Measurements from ENCODE around the gene NDNF.

NDNF gene, protein sequence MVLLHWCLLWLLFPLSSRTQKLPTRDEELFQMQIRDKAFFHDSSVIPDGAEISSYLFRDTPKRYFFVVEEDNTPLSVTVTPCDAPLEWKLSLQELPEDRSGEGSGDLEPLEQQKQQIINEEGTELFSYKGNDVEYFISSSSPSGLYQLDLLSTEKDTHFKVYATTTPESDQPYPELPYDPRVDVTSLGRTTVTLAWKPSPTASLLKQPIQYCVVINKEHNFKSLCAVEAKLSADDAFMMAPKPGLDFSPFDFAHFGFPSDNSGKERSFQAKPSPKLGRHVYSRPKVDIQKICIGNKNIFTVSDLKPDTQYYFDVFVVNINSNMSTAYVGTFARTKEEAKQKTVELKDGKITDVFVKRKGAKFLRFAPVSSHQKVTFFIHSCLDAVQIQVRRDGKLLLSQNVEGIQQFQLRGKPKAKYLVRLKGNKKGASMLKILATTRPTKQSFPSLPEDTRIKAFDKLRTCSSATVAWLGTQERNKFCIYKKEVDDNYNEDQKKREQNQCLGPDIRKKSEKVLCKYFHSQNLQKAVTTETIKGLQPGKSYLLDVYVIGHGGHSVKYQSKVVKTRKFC

DNA sequence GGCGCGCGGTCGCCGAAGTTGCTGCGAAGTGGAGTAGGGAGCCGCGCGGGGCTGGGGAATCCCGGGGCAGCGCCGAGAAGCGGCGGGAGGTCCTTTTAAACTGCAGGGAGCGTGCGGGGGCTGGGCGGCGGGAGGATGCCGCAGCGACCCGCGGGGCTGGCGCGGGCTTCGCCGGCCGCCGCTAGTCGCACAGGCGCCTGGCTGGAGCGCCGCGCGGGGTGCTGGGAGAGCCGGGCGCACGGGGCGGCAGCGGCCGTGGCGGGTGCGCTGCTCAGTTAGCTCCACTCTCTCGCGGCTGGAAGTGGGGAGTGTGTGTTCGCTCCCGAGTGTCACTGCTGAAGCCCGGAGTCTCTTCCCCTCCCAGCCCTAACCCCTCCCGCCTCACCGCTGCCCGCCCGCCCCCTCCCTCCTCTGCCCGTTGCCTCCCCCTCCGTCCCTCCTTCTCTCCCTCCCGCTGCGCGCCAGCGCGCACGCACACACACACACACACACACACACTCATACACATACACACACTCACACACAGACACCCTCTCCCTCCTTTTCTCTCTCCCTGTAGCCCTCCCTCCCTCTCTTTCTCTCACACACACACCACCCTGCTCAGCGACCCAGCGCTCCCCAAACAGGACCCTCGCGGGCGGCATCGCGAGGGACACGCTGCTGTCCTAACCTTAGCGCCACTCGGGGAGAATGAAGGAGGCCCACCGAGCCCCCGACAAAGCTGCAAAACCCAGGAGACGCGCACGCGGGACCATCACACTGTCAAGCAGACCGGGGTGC, at the start of gene NDNF:
TSS of gene NDNF (minus strand) at position 312 of the 780 bp plus-strand sequence. CDS start 26,698 bp downstream, outside the sequence.
- in situ Hi-C loops (cut with MboI; ENCODE audit: low sequenced_read_pairs) = no loop called here

DNA sequence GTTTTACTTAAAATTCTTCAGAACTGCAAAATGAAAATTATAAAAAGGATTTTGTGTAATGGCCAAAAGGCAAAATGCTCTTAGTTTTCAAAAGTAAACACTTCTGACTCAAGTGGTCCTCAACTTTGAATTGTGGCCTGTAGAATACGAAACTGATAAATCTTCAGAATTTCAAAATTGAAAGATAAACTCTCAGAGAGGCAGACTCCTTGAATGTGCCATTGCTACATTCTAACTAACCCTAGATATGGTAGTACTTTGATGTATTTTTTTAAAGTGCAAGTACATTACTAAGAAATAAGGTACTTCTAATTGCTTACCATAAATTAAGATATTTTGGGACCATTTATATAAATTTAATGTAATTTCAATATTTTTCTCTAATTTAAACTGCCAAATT, 47.4 kb upstream of the NDNF start:
- in situ Hi-C loops (cut with MboI; ENCODE audit: low sequenced_read_pairs) = no loop called here

DNA sequence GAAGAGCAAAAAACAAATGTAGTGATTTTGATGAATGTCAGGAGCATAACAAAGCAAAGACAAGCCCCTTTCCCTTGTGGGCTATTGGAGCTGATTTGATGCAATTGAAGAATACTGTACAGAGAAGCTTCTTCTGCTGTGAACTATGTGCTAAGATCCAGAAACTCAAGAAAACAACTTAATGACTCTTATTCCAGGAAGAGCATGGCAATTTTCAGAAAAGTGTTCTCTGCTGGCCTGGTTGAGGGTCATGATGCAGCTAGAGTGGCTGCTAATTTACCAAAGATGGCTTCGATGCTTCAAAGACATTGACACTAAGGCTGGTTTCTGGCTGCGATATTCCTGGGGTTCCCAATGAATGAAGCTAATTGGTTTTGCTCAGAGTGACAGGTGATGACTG, 46.0 kb upstream of the NDNF start:
- in situ Hi-C loops (cut with MboI; ENCODE audit: low sequenced_read_pairs) = no loop called here

DNA sequence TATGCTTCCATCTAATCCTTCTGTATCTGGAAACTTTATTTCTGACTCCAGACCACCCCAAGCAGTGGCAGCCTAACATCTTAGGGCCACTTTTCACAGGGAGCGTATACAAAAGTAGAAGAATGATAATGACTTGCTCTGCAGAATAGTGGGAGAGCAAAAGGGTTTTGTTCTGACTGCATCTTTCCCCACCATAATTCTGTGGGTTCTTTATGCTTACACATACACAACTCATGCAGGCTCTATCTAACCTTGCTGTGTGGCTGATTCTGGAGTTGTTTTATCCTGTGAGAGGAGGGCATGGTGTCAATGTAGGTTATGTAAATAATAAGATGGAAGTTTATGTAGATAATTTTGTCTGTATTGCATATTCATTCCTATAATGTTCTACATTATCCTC, 42.4 kb upstream of the NDNF start:
- in situ Hi-C loops (cut with MboI; ENCODE audit: low sequenced_read_pairs) = no loop called here

DNA sequence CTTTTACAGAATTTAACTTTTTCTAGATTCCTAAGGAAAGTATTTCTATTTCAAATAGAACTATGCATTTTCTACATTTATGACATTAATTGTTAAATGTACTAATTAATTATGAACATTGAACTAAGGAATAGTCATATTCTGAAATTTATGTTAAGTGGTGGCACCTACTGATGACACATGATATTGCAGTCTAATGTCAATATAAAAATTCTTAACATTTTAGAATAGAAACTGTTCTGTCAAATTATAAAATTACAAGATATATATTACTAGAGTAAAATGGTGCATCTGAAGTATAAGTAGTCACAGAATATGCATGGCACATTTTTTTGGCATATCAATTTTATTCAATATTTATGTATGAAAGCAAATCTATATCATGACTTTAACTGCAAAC, 40.2 kb upstream of the NDNF start:
- in situ Hi-C loops (cut with MboI; ENCODE audit: low sequenced_read_pairs) = no loop called here

DNA sequence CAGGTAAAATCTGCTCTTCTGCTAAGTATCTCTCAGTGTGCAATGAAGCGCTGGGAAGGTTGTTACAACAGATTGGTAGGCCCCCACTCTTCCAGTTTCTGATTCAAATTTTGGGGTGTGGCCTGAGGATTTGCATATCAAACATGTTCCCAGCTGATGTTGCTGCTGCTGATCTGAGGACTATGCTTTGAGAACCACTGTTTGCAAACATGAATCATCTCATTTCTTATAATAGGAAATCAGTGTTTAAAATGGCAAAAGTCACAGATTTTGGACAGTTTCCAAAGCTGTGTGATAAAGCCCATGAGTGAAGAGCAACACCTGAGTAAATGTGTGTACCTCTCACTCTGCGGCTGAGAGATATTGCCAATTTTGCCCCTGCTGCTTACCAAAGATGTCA, 36.2 kb upstream of the NDNF start:
- in situ Hi-C loops (cut with MboI; ENCODE audit: low sequenced_read_pairs) = no loop called here

DNA sequence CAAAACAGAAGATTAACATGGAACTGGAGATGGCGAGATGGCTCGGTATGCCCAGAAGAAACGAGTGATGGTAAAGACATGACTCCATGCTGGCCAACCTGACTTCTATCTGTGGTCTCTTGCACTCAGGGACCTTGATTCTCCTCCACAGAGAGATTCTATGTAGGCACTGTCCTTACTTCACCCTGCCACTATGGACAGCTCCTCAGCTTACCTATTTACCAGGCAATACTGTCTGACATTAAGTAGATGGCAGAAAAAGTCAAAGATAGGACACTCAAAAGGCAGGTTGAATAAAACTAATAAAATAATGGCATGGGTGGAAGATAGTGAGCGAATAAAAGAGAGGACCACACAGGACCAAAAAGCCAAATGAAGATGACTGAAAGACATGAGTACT, 35.2 kb upstream of the NDNF start:
- in situ Hi-C loops (cut with MboI; ENCODE audit: low sequenced_read_pairs) = no loop called here

DNA sequence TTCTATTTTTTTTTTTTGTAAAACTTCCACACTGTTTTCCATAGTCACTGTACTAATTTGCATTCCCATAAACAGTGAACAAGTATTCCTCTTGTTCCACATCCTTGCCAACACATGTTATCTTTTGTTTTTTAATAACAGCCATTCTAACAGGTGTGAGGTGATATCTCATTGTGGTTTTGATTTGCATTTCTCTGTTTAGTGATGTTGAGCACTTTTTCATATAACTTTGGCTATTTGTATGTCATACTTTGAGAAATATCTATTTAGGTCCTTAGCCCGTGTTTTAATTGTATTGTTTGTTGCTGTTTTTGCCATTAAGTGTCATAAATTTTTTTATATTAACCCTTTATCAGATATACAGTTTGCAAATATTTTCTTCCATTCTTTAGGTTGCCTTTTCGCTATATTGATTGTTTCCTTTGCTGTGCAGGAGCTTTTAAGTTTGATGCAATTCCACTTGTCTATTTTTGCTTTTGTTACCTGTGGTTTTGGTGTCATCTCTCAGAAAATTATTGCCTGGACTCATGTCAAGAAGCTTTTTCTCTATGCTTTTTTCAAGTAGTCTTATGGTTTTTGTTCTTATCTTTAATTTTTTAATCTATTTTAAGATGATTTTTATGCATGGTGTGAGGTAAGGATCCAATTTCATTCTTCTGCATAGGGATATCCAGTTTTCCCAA, 27.9 kb upstream of the NDNF start:
- in situ Hi-C loops (cut with MboI; ENCODE audit: low sequenced_read_pairs) = no loop called here

DNA sequence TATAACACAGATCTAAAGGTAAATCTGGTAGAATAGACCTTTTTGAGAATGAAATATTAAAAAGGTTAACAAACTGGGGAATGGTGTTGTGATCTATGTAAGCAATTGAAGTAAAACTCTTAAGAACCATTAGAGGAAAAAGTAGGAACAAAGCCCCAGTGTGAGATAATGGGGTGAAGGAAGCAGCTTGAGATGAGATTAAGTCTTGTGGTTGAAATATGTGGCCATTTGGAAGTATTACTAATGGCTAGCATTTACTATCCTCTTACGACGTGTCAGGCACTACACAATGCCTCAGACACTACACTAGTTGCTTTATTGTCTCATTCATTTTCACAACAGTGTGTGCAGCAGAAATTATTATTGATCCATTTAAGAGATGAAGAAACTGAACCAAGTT, 25.9 kb upstream of the NDNF start:
- in situ Hi-C loops (cut with MboI; ENCODE audit: low sequenced_read_pairs) = no loop called here

DNA sequence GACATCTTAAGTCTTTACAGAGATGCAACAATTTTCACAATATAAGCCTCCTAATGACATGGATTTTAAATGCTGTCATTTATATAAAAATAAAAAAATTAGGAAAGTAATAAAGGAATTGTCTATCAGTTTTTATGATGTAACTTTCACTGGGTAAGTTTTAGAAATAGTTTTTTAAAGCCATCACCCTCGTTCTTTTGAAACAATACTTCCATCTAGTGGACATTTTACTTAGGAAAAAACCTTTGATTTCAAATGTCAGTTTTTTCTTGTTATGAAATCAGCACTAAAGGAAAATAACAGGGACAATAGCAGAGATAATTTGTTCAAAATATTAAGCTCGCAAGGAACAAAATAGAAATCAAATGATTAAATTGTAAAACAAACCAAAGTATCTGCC, 24.3 kb upstream of the NDNF start:
- in situ Hi-C loops (cut with MboI; ENCODE audit: low sequenced_read_pairs) = no loop called here

DNA sequence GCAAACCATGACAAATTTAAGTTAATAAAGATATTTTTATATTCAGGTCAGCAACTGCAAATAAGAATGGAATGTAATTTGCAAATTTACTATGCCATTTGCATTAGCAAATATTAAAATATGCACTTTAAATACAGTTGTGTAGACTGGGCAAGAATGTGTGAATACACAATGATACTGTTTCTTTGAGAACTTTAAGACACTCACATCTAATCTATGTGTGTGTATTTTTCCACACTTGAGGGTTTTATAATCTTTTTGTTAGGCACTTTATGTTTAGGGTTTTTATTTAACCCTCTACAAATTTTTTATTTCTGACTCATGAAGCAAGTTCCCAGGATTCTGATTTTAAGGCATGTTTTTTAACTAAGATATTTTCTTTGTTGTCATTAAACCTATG, 23.9 kb upstream of the NDNF start:
- in situ Hi-C loops (cut with MboI; ENCODE audit: low sequenced_read_pairs) = no loop called here

DNA sequence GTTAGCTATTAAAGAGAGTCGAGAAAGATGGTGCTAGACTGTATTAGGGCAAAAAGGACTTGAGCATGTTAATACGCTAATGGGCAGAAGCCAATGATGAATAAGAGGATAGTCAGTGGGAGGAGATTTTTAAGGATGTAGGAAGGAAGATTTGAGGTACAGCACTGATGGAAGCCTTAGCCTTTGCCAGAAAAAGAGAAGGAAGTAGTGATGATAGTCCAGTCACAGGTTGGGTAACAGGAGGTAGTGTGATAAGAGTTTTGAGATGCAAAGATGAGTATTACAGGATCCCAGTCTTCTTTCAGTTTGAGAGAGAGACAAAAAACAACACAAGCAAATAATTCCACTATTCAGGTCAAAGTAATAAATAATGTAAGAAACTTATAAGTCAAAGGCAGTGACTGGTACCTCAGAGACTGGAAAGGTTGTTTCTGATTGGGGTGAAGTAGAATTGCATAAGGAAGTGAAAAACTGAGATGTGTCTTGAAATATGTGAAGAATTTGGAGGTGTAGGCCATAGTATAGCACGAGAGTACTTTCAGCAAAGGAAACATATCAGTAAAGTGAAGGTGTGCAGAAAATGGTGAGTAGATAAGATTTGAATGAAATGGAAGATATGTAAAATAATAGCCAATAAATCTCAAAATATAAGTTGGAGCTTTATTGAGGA, 22.1 kb upstream of the NDNF start:
- in situ Hi-C loops (cut with MboI; ENCODE audit: low sequenced_read_pairs) = no loop called here

DNA sequence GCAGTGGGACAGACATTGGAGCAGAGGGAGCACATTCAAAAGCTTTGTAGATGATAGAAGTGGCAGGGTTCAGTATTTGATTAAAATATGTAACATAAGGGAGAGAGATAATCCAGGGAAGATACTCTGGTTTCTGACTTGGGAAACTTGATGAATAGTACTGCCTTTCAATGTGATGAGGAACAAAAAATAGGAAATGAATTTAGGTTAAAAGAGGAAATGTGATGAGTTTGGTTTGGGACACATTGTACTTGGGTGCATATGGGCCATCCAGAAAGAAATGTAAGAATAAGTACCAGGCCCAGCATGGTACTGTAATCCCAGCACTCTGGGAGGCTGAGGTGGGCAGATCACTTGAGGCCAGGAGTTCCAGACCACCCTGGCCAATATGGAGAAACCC, 20.9 kb upstream of the NDNF start:
- in situ Hi-C loops (cut with MboI; ENCODE audit: low sequenced_read_pairs) = no loop called here

DNA sequence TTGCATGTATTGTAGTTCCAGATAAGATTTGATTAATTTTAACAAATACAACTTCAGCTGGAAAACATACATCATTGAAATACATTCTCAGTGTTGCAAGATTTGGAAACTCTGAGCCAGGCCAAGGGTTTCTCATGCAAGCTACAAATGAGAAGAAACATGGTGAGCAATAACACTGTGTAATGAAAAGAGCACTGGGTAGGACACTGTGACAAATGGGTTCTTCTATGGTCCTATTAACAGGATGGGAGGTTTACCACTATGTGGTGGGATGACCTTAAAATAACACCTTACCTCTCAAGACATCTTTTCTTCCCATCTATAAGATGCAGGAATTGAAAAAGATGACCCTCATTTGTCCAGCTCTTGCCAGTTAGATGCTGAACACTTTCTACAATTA, 19.6 kb upstream of the NDNF start:
- in situ Hi-C loops (cut with MboI; ENCODE audit: low sequenced_read_pairs) = no loop called here

DNA sequence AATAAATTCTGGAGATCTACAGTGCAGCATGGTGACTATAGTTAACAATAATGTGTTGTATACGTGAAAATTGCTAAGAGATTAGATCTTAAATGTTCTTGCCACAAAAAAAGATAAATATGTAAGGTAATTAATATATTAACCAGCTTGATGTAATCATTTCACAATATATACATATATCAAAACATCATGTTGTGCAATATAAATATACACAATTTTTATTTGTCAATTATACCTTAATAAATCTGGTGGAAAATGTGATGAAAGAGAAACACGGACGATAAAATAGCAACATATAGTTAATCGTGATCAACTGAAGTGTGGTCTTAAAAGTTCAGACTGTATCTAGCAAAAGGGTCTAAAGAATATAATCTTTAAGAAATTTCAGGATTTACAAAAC, 16.5 kb upstream of the NDNF start:
- in situ Hi-C loops (cut with MboI; ENCODE audit: low sequenced_read_pairs) = no loop called here

DNA sequence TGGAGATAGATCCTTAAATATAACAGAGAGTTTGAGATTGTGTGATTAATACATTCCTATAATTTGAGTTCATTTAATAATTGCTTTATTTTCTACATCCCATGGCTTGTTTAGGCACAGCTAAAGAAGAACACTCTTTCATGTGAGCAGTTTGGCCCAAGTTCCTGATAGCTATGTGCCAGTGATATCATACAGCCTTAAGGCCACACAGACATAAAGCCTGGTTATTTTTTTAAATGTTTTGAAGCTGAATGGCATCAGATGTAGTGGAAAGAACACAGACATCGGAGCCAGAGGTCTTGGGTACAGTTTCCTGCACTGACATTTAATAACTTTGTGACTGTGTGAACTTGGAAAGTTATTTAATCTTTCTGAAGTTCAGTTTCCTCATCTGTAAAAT, 7.0 kb upstream of the NDNF start:
- in situ Hi-C loops (cut with MboI; ENCODE audit: low sequenced_read_pairs) = no loop called here

DNA sequence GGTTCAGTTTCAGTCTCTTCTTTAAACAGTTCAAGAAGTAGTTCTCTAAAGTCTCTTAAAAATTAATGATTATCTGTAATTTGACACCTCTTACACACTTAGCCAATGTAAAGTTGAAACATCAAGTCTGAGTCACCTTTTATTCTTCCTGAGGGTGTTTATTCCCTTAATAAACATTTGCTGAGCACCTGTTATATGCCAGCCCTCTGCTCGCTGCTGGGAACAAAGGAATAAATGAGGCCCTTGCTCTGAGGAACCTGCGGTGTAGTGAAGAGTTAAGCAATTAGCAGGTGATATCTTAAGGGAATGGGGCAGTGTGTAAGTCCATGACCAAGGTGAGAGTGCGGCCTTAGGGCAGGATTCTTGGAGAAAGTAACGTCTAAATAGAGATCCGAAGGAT, 5.2 kb upstream of the NDNF start:
- in situ Hi-C loops (cut with MboI; ENCODE audit: low sequenced_read_pairs) = no loop called here

DNA sequence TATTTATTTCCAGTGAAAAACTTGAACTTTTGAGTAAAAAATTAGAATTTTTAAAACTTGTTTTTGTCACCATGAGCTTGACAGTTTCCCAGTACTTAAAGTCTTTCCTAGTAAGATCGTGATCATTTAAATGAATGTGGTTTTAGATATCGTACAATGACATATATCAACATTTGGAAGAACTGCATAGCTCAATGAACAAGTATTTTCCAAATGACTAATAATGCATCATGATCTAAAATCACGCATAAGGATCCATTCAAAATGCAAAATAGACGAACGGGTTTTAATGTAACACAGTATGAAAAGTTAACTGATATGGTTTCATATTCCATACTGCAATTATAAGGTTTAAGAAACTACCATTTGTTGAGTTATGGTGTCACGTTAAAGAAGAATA, 4.1 kb upstream of the NDNF start:
- in situ Hi-C loops (cut with MboI; ENCODE audit: low sequenced_read_pairs) = no loop called here

DNA sequence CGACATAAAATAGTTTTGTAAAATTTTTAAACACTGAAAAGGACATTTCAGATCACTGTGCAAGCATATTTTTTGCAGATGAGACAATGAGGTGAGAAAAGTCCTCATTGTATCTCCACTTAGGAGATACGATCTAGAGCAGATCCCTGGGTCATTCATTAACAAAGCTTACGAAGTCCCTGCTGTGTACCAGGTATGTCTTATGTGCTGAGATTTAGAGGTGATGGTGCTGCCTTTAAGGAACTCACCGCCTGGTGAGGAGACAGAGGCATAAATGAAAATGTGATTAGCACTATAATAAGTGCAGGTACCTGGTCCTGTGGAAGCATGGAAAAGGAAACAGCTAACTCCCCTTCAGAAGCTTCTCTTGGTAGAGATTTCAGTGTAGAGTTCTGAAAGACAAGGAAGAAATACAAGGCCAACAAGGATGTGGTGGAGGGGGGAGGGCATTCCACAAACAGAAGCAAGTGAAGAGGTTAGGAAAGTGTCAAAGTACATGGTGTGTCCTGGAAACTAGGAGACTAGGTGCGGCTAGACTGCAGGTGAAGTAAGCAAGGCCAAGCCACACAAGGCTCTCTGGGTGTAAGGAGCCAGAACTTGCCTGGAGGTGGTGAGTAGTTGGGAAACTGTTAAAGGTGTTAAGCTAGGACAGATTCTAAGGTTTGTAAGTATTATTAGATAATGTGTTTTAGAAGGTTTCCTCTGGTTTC, 1.5 kb upstream of the NDNF start:
- in situ Hi-C loops (cut with MboI; ENCODE audit: low sequenced_read_pairs) = no loop called here

DNA sequence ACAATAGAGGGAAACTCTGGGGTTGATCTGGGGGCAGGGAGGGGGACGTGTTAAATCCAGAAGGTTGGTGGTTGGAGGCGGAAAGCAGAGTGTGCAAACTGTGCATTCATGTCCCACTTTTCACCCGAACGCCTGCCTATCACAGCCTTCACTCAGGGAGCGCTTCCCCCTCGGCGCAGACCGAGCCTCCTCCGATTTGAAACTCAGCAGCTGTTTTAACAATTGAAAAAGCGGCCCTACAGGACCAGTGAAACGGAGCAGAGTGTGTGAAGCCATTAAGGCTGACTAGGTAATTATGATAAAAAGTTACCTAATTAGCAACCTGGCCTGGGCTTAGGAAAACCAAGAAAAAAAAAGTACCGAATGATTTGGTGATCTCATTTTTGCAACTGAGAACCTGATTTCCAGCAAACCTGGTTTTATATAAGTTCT, 685 bp upstream of the NDNF start:
- in situ Hi-C loops (cut with MboI; ENCODE audit: low sequenced_read_pairs) = no loop called here

Measured in HL-60/S4 treated with phorbol 12-myristate 13-acetate at 8.2 ng/mL for 4 days and 3 days (cell line).